Measurements from ENCODE around the gene GK.
"Not testable (repeated sequence)": the region's sequence is repeated elsewhere in the genome, so short reads cannot be mapped to it uniquely, and the experiment has no call there.

GK gene

GRCh38 chrX:30713061-30713525, 59.9 kb downstream of the GK start:
- DNase-seq = peak; percentile 56

GRCh38 chrX:30714138-30714537, 60.9 kb downstream of the GK start:
- no peak for DNase-seq

GRCh38 chrX:30715976-30716375, 62.8 kb downstream of the GK start:
- no peak for DNase-seq

GRCh38 chrX:30733852-30734660, 80.8 kb downstream of the GK start:
- no peak for DNase-seq

GRCh38 chrX:30734782-30735181, 81.6 kb downstream of the GK start:
- no peak for DNase-seq

- peak; percentile 30 for DNase-seq
Observed at GRCh38 chrX:30735839-30736238, 82.6 kb downstream of the GK start.

GRCh38 chrX:30741545-30741944, 88.3 kb downstream of the GK start:
- no peak for DNase-seq

GRCh38 chrX:30748342-30748960, 95.2 kb downstream of the GK start:
- DNase-seq = no peak

GRCh38 chrX:30751497-30751896, 98.3 kb downstream of the GK start:
- DNase-seq = no peak

- DNase-seq = no peak
Observed at GRCh38 chrX:30762755-30763154, 109.5 kb downstream of the GK start.

- DNase-seq = not testable (repeated sequence)
Observed at GRCh38 chrX:30773764-30774163, 120.5 kb downstream of the GK start.

- DNase-seq = no peak
Observed at GRCh38 chrX:30777575-30777974, 124.4 kb downstream of the GK start.

GRCh38 chrX:30779453-30780030, 126.3 kb downstream of the GK start:
- DNase-seq = no peak

All from midbrain (tissue), 1 donor.